ENCODE data around the gene ABTB2. TPM values are rescaled to one million over a fixed set of nuclear protein-coding genes. Genes with fewer than 3 reads are reported as not detected.

ABTB2 gene
- total and polyA plus RNA-seq, 7 donors = 1.3 to 12.9 (median 2.5) TPM

GRCh38 chr11:34252651-34253050 is 105.2 kb downstream of the ABTB2 start:
- DNase-seq = no peak
- Histone ChIP-seq H3K27ac (no peak overlapping the region), H3K4me3 (no peak overlapping the region), H3K36me3 (no peaks in the 10 kb centered on the region), H3K9me3 (no peaks in the 10 kb centered on the region), H3K27me3 (no peaks in the 10 kb centered on the region), H3K4me1 (peaks cover 0 to 18% (median 11%) of the 10 kb centered on the region in 4 donors)
- intact Hi-C loops (cut with DNase I) = no loop called here
- TF ChIP-seq POLR2A (IDR thresholded peaks at IDR 0.05) (no peak), POLR2AphosphoS5 (IDR thresholded peaks at IDR 0.05) (no peak), EP300 (IDR thresholded peaks at IDR 0.05) (no peak), CTCF (IDR thresholded peaks at IDR 0.05) (no peak)
- 61 to 74% methylated on average over 3 of the region's 3 CpGs for WGBS, 2 donors

DNA sequence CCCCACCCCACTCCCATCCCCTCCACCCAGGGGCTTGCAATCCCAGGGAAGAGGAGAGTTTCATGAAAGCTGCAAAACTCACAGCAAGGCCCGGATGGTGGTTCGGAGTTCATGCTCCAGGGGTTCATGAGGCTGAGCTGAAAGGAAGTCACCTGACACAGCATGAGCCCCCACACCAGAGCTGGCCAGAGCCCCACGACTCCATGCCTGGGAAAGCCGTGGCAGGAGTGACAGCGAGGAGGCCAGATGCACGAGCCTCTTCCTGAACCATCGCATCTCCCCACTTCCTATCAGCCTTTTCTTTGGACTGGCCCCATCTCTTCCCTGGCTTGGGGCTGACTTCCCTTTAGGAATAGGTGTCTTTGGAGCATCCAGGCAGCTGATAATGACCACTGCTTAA is 105.8 kb downstream of the ABTB2 start:
- intact Hi-C loops (cut with DNase I) = no loop called here
- WGBS, 2 donors = 85 to 92% methylated on average over 7 of the region's 7 CpGs

DNA sequence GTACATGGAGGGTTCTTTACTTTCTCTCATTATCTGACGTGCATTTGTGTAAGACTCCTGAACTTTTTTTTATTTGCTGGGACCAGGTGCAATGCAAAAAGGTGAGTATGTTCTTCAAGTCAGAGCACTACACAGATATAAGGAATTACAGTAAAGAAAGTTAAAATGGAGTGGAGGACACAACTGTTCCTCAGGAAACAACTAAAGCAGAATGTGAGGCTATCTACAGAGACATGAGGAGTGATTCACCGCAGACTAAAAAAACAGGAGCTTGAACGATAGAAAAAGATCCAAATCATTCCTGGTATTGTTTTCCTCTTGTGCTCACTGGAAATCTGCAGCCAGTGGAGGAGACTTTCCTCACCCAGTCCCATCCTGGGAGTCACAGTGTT is 106.2 kb downstream of the ABTB2 start:
- no peaks in the 10 kb centered on the region for H3K36me3 ChIP-seq
- no peak overlapping the region for H3K4me3 ChIP-seq
- H3K27me3 ChIP-seq = no peaks in the 10 kb centered on the region
- intact Hi-C loops (cut with DNase I) = no loop called here
- H3K27ac ChIP-seq = peak overlapping the region in 1 of 4 donors; percentile 17
- no peak for DNase-seq
- TF ChIP-seq POLR2A (IDR thresholded peaks at IDR 0.05) = no peak
- TF ChIP-seq POLR2AphosphoS5 (IDR thresholded peaks at IDR 0.05) = no peak
- no peak for TF ChIP-seq CTCF (IDR thresholded peaks at IDR 0.05)
- no peak for TF ChIP-seq EP300 (IDR thresholded peaks at IDR 0.05)
- WGBS, 2 donors = 48 to 67% methylated on average over 3 of the region's 3 CpGs
- peaks cover 0 to 18% (median 11%) of the 10 kb centered on the region in 4 donors for H3K4me1 ChIP-seq
- H3K9me3 ChIP-seq = no peaks in the 10 kb centered on the region

More for the DNA sequence above, 105.8 kb downstream of the ABTB2 start:
- TF ChIP-seq EP300 (IDR thresholded peaks at IDR 0.05) = no peak
- TF ChIP-seq POLR2AphosphoS5 (IDR thresholded peaks at IDR 0.05) = no peak
- no peak for TF ChIP-seq CTCF (IDR thresholded peaks at IDR 0.05)
- TF ChIP-seq POLR2A (IDR thresholded peaks at IDR 0.05) = no peak
- Histone ChIP-seq H3K4me1 (peaks cover 0 to 18% (median 11%) of the 10 kb centered on the region in 4 donors), H3K27me3 (no peaks in the 10 kb centered on the region), H3K9me3 (no peaks in the 10 kb centered on the region), H3K27ac (no peak overlapping the region), H3K36me3 (no peaks in the 10 kb centered on the region), H3K4me3 (no peak overlapping the region)
- no peak for DNase-seq

- H3K36me3 ChIP-seq = no peaks in the 10 kb centered on the region
- peaks cover 0 to 18% (median 11%) of the 10 kb centered on the region in 4 donors for H3K4me1 ChIP-seq
- 43 to 55% methylated on average over 10 of the region's 10 CpGs for WGBS, 2 donors
- H3K4me3 ChIP-seq = no peak overlapping the region
- intact Hi-C loops (cut with DNase I) = no loop called here
- H3K27me3 ChIP-seq = no peaks in the 10 kb centered on the region
- TF ChIP-seq EP300 (IDR thresholded peaks at IDR 0.05) = no peak
- DNase-seq = no peak
- H3K27ac ChIP-seq = peak overlapping the region in 1 of 4 donors; percentile 17
- no peaks in the 10 kb centered on the region for H3K9me3 ChIP-seq
Measured at GRCh38 chr11:34250732-34251588, 106.8 kb downstream of the ABTB2 start.

- no peak overlapping the region for H3K4me3 ChIP-seq
- DNase-seq = no peak
- no peaks in the 10 kb centered on the region for H3K27me3 ChIP-seq
- TF ChIP-seq EP300 (IDR thresholded peaks at IDR 0.05) = no peak
- TF ChIP-seq POLR2AphosphoS5 (IDR thresholded peaks at IDR 0.05) = no peak
- TF ChIP-seq CTCF (IDR thresholded peaks at IDR 0.05) = no peak
- TF ChIP-seq POLR2A (IDR thresholded peaks at IDR 0.05) = no peak
- H3K4me1 ChIP-seq = peaks cover 0 to 18% (median 11%) of the 10 kb centered on the region in 4 donors
- intact Hi-C loops (cut with DNase I) = no loop called here
- H3K36me3 ChIP-seq = no peaks in the 10 kb centered on the region
- H3K9me3 ChIP-seq = no peaks in the 10 kb centered on the region
- no peak overlapping the region for H3K27ac ChIP-seq
- WGBS, 2 donors = 95% methylated on average over 2 of the region's 2 CpGs
Measured at GRCh38 chr11:34250211-34250610, 107.6 kb downstream of the ABTB2 start.
